Activated CD8-positive, alpha-beta T cell treated with anti-CD3 and anti-CD28 coated beads, Interleukin-2, amount 10 ng/mL, durations not matched to agents 7 days and 5 days (primary cell): ENCODE data around the gene MYO1A. TPM values are rescaled to one million over a fixed set of nuclear protein-coding genes. Genes with fewer than 3 reads are reported as not detected.
"Not testable (repeated sequence)": the region's sequence is repeated elsewhere in the genome, so short reads cannot be mapped to it uniquely, and the experiment has no call there.

Source experiments
- ATAC-seq: fragments of 150-1000 bp; cut with Tn5 transposase; one replicate; pipeline ENCODE4 v1.10.0; 2021; ENCODE audit warnings: moderate library complexity
- CTCF ChIA-PET: fragments of 350-600 bp; sonication (Branson Sonifier 250); formaldehyde crosslinking; loops from one replicate; lab custom pipeline; 2021; ENCODE audit warnings: antibody characterized with exemption; lab: Charles Lee
- POLR2A ChIA-PET: fragments of 350-600 bp; sonication (Branson Sonifier 250); formaldehyde crosslinking; loops from one replicate; lab custom pipeline; 2021; ENCODE audit warnings: antibody characterized with exemption; lab: Charles Lee
- DNase-seq: peaks from one replicate; pipeline ENCODE4 v3.0.0-alpha.2; 2020
- H3K27ac Mint-ChIP-seq: one replicate; pipeline ENCODE4 v1.8.0; 2021; ENCODE audit warnings: mild to moderate bottlenecking, mixed read lengths
- H3K27me3 Mint-ChIP-seq: one replicate; pipeline ENCODE4 v1.8.0; 2021; ENCODE audit warnings: low read depth, mixed read lengths
- H3K36me3 Mint-ChIP-seq: one replicate; pipeline ENCODE4 v1.8.0; 2021; ENCODE audit warnings: low read depth, mixed read lengths
- H3K4me1 Mint-ChIP-seq: one replicate; pipeline ENCODE4 v1.8.0; 2021; ENCODE audit warnings: low read depth, mixed read lengths
- H3K4me3 Mint-ChIP-seq: one replicate; pipeline ENCODE4 v1.8.0; 2021; ENCODE audit warnings: mild to moderate bottlenecking, mixed read lengths
- H3K9me3 Mint-ChIP-seq: one replicate; pipeline ENCODE4 v1.8.0; 2022; ENCODE audit warnings: mixed read lengths; ENCODE audit not compliant: insufficient read depth
- total RNA-seq, 2 experiments: library from RNA; stranded (reverse); gene quantifications; one replicate each; pipeline ENCODE4 v1.2.3, GENCODE V29; 2021

MYO1A gene
- total RNA-seq, 2 experiments from 2014 or later, result 1.3 to 1.4 TPM

GRCh38 chr12:57087010-57087690 is 37.2 kb upstream of the MYO1A start:
- peak; percentile 48 for ATAC-seq
- peak overlapping the region; percentile 97 for H3K27ac Mint-ChIP-seq
- ChIA-PET POLR2A (interaction anchor here (0.6 to 5.1 kb wide), 7 partner anchors 8 to 449 kb away, joined by 3 to 56 read pairs (median 4); partner anchors contain the start of genes NEMP1 and STAT6), CTCF (interaction anchor here (12.4 to 18.4 kb wide), 2 partner anchors 17 to 20 kb away, joined by 190 to 233 read pairs; partner anchors contain the start of gene STAT6)
- peak; percentile 89 for DNase-seq
- H3K4me3 Mint-ChIP-seq, result peak overlapping the region; percentile 90
- peaks cover 14% of the 10 kb centered on the region for H3K36me3 Mint-ChIP-seq
- no peaks in the 10 kb centered on the region for H3K27me3 Mint-ChIP-seq
- H3K4me1 Mint-ChIP-seq, result peaks cover 54% of the 10 kb centered on the region
- no peaks in the 10 kb centered on the region for H3K9me3 Mint-ChIP-seq

GRCh38 chr12:57086493-57087009 is 36.6 kb upstream of the MYO1A start:
- Mint-ChIP-seq H3K27ac (peak overlapping the region; percentile 97), H3K36me3 (peaks cover 12% of the 10 kb centered on the region), H3K9me3 (no peaks in the 10 kb centered on the region), H3K4me1 (peaks cover 48% of the 10 kb centered on the region), H3K27me3 (no peaks in the 10 kb centered on the region), H3K4me3 (peak overlapping the region; percentile 87)
- DNase-seq (peak; percentile 56), ATAC-seq (no peak)
- ChIA-PET CTCF (interaction anchor here (12.4 to 18.4 kb wide), 2 partner anchors 17 to 21 kb away, joined by 190 to 233 read pairs; partner anchors contain the start of gene STAT6), POLR2A (interaction anchor here (1.0 to 5.1 kb wide), 4 partner anchors 7 to 24 kb away, joined by 4 to 56 read pairs (median 30); partner anchors contain the start of genes NEMP1 and STAT6)

GRCh38 chr12:57085999-57086492 is 36.1 kb upstream of the MYO1A start:
- peak overlapping the region; percentile 87 for H3K4me3 Mint-ChIP-seq
- peak; percentile 43 for DNase-seq
- H3K27ac Mint-ChIP-seq, result peak overlapping the region; percentile 97
- H3K4me1 Mint-ChIP-seq, result peaks cover 47% of the 10 kb centered on the region
- ChIA-PET POLR2A (interaction anchor here (1.0 to 5.1 kb wide), 4 partner anchors 7 to 25 kb away, joined by 4 to 56 read pairs (median 30); partner anchors contain the start of genes NEMP1 and STAT6), CTCF (interaction anchor here (2.0 to 18.4 kb wide), 3 partner anchors 16 to 21 kb away, joined by 7 to 233 read pairs (median 190); partner anchors contain the start of gene STAT6)
- H3K36me3 Mint-ChIP-seq, result peaks cover 8% of the 10 kb centered on the region
- no peaks in the 10 kb centered on the region for H3K9me3 Mint-ChIP-seq
- H3K27me3 Mint-ChIP-seq, result no peaks in the 10 kb centered on the region
- no peak for ATAC-seq

- ChIA-PET CTCF (interaction anchor here (2.8 to 5.8 kb wide), 4 partner anchors 11 to 30 kb away, joined by 12 to 104 read pairs (median 30); partner anchors contain the start of gene STAT6), POLR2A (interaction anchor here (3.6 to 4.9 kb wide), 3 partner anchors 8 to 31 kb away, joined by 33 to 95 read pairs (median 56); partner anchors contain the start of genes NAB2 and STAT6)
- no peaks in the 10 kb centered on the region for H3K9me3 Mint-ChIP-seq
- no peaks in the 10 kb centered on the region for H3K27me3 Mint-ChIP-seq
- no peak overlapping the region for H3K27ac Mint-ChIP-seq
- ATAC-seq, result no peak
- H3K36me3 Mint-ChIP-seq, result peaks cover 14% of the 10 kb centered on the region
- H3K4me3 Mint-ChIP-seq, result no peak overlapping the region
- H3K4me1 Mint-ChIP-seq, result peaks cover 38% of the 10 kb centered on the region
- no peak for DNase-seq
Observed at GRCh38 chr12:57080855-57081254, 30.9 kb upstream of the MYO1A start.

GRCh38 chr12:57079821-57080220 is 29.9 kb upstream of the MYO1A start:
- peaks cover 27% of the 10 kb centered on the region for H3K4me1 Mint-ChIP-seq
- ATAC-seq, result no peak
- no peaks in the 10 kb centered on the region for H3K9me3 Mint-ChIP-seq
- no peaks in the 10 kb centered on the region for H3K27me3 Mint-ChIP-seq
- H3K36me3 Mint-ChIP-seq, result peaks cover 14% of the 10 kb centered on the region
- POLR2A ChIA-PET, result interaction anchor here (1.2 to 4.9 kb wide), 10 partner anchors 9 to 444 kb away, joined by 3 to 95 read pairs (median 12); partner anchors contain the start of genes NAB2, NACA, SHMT2 and STAT6
- peak overlapping the region; percentile 25 for H3K4me3 Mint-ChIP-seq
- no peak for DNase-seq
- CTCF ChIA-PET, result interaction anchor here (1.0 to 5.8 kb wide), 18 partner anchors 10 to 134 kb away, joined by 3 to 104 read pairs (median 8); partner anchors contain the start of genes STAT6 and ZBTB39
- H3K27ac Mint-ChIP-seq, result peak overlapping the region; percentile 98

- ChIA-PET POLR2A (interaction anchor here (0.6 to 4.9 kb wide), 25 partner anchors 10 to 443 kb away, joined by 3 to 95 read pairs (median 5); partner anchors contain the start of genes MYO1A, NAB2, NACA and SHMT2), CTCF (interaction anchor here (0.6 to 5.8 kb wide), 24 partner anchors 9 to 442 kb away, joined by 3 to 104 read pairs (median 5); partner anchors contain the start of genes STAT6 and ZBTB39)
- Mint-ChIP-seq H3K27ac (peak within 1 kb of the TSS; percentile 98), H3K27me3 (no peaks in the 10 kb centered on the region), H3K36me3 (peaks cover 18% of the 10 kb centered on the region), H3K4me3 (peak within 1 kb of the TSS; percentile 99), H3K9me3 (no peaks in the 10 kb centered on the region), H3K4me1 (peaks cover 29% of the 10 kb centered on the region)
- DNase-seq, result peak; percentile 99
- peak; percentile 97 for ATAC-seq
Observed at GRCh38 chr12:57078519-57079404, 28.8 kb upstream of the MYO1A start, which contains the start of gene NEMP1. NEMP1 (minus strand) TSS chr12:57078791; CDS start chr12:57078745, 46 bp downstream.

- Mint-ChIP-seq H3K4me1 (peaks cover 38% of the 10 kb centered on the region), H3K36me3 (peaks cover 50% of the 10 kb centered on the region)
- H3K27me3 Mint-ChIP-seq, DNase-seq, H3K4me3 Mint-ChIP-seq, H3K9me3 Mint-ChIP-seq, ATAC-seq, H3K27ac Mint-ChIP-seq: not testable (repeated sequence)
- POLR2A ChIA-PET, result interaction anchor here (6.7 kb wide), 1 partner anchor 37 kb away, joined by 84 read pairs; the partner anchor contains the start of gene STAT6
- CTCF ChIA-PET, result interaction anchor here (1.6 to 11.4 kb wide), 5 partner anchors 14 to 109 kb away, joined by 3 to 233 read pairs (median 6); partner anchors contain the start of genes NAB2 and STAT6
Observed at GRCh38 chr12:57073566-57074450, 23.9 kb upstream of the MYO1A start.

GRCh38 chr12:57072661-57073060 is 22.7 kb upstream of the MYO1A start:
- ChIA-PET POLR2A (interaction anchor here (6.7 kb wide), 1 partner anchor 38 kb away, joined by 84 read pairs; the partner anchor contains the start of gene STAT6), CTCF (interaction anchor here (1.6 to 11.4 kb wide), 6 partner anchors 13 to 110 kb away, joined by 3 to 233 read pairs (median 16); partner anchors contain the start of genes NAB2 and STAT6)
- Mint-ChIP-seq H3K4me1 (peaks cover 38% of the 10 kb centered on the region), H3K36me3 (peaks cover 51% of the 10 kb centered on the region), H3K4me3 (no peak overlapping the region), H3K9me3 (no peaks in the 10 kb centered on the region), H3K27me3 (no peaks in the 10 kb centered on the region), H3K27ac (no peak overlapping the region)
- DNase-seq (no peak), ATAC-seq (no peak)

GRCh38 chr12:57069523-57069922 is 19.6 kb upstream of the MYO1A start:
- Mint-ChIP-seq H3K27me3 (no peaks in the 10 kb centered on the region), H3K4me3 (peak overlapping the region; percentile 5), H3K27ac (peak overlapping the region; percentile 76), H3K9me3 (no peaks in the 10 kb centered on the region), H3K4me1 (peaks cover 44% of the 10 kb centered on the region), H3K36me3 (peaks cover 61% of the 10 kb centered on the region)
- POLR2A ChIA-PET, result interaction anchor here (0.7 to 6.7 kb wide), 8 partner anchors 9 to 58 kb away, joined by 3 to 84 read pairs (median 5); partner anchors contain the start of genes NEMP1 and STAT6
- CTCF ChIA-PET, result interaction anchor here (0.7 to 11.4 kb wide), 37 partner anchors 9 to 441 kb away, joined by 3 to 233 read pairs (median 5); partner anchors contain the start of genes NAB2, NEMP1, SHMT2 and STAT6
- DNase-seq (peak; percentile 78), ATAC-seq (peak; percentile 95)
